Panc1 (cell line): ENCODE data around the gene FBXL19.

Source experiments
- TF ChIP-seq, protein P1 (sequence below), 2 experiments: IDR thresholded peaks; 2 replicates each; pipeline ENCODE4 v1.6.1; 2011 to 2012; ENCODE audit warnings: low read depth in 2 of 2, control low read depth in 1 of 2, low read length in 1 of 2, mild to moderate bottlenecking in 1 of 2, moderate library complexity in 1 of 2; ENCODE audit not compliant: insufficient read depth in 1 of 2
- TF ChIP-seq, protein P2 (sequence below): fragments of 450-650 bp; IDR thresholded peaks from 2 replicates; pipeline ENCODE4 v1.5.1; 2017; ENCODE audit warnings: mild to moderate bottlenecking

- TF ChIP-seq, protein P1, sequence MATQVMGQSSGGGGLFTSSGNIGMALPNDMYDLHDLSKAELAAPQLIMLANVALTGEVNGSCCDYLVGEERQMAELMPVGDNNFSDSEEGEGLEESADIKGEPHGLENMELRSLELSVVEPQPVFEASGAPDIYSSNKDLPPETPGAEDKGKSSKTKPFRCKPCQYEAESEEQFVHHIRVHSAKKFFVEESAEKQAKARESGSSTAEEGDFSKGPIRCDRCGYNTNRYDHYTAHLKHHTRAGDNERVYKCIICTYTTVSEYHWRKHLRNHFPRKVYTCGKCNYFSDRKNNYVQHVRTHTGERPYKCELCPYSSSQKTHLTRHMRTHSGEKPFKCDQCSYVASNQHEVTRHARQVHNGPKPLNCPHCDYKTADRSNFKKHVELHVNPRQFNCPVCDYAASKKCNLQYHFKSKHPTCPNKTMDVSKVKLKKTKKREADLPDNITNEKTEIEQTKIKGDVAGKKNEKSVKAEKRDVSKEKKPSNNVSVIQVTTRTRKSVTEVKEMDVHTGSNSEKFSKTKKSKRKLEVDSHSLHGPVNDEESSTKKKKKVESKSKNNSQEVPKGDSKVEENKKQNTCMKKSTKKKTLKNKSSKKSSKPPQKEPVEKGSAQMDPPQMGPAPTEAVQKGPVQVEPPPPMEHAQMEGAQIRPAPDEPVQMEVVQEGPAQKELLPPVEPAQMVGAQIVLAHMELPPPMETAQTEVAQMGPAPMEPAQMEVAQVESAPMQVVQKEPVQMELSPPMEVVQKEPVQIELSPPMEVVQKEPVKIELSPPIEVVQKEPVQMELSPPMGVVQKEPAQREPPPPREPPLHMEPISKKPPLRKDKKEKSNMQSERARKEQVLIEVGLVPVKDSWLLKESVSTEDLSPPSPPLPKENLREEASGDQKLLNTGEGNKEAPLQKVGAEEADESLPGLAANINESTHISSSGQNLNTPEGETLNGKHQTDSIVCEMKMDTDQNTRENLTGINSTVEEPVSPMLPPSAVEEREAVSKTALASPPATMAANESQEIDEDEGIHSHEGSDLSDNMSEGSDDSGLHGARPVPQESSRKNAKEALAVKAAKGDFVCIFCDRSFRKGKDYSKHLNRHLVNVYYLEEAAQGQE (IDR thresholded peaks at IDR 0.05; ENCODE audit: insufficient read depth in 1 of 2, low read depth in 2 of 2, low read length in 1 of 2), result no peak
- TF ChIP-seq, protein P2, sequence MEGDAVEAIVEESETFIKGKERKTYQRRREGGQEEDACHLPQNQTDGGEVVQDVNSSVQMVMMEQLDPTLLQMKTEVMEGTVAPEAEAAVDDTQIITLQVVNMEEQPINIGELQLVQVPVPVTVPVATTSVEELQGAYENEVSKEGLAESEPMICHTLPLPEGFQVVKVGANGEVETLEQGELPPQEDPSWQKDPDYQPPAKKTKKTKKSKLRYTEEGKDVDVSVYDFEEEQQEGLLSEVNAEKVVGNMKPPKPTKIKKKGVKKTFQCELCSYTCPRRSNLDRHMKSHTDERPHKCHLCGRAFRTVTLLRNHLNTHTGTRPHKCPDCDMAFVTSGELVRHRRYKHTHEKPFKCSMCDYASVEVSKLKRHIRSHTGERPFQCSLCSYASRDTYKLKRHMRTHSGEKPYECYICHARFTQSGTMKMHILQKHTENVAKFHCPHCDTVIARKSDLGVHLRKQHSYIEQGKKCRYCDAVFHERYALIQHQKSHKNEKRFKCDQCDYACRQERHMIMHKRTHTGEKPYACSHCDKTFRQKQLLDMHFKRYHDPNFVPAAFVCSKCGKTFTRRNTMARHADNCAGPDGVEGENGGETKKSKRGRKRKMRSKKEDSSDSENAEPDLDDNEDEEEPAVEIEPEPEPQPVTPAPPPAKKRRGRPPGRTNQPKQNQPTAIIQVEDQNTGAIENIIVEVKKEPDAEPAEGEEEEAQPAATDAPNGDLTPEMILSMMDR, result no peak
Observed at GRCh38 chr16:30983289-30983889, 60.0 kb downstream of the FBXL19 start.
